GM10248 (cell line): Measurements from ENCODE around the gene CABLES1.

Source experiments
- CTCF ChIA-PET: fragments of 300-600 bp; sonication (Branson Sonifier 250); formaldehyde crosslinking; extraction: SDS; loops from one replicate; lab custom pipeline; 2021; ENCODE audit warnings: antibody characterized with exemption; lab: Yijun Ruan, JAX
- POLR2A ChIA-PET: fragments of 350-650 bp; sonication (Branson Sonifier 250); formaldehyde crosslinking; extraction: SDS; loops from one replicate; lab custom pipeline; 2020; ENCODE audit warnings: antibody characterized with exemption; lab: Yijun Ruan, JAX
- DNase-seq: peaks from one replicate; pipeline ENCODE4 v3.0.0; 2012; ENCODE audit errors: extremely low spot score
- CTCF ChIP-seq: IDR thresholded peaks from 2 replicates; pipeline ENCODE4 v1.5.1; 2012; ENCODE audit warnings: mild to moderate bottlenecking, low read depth; ENCODE audit errors: extremely low read depth, missing control alignments, control extremely low read depth

The CABLES1 gene

GRCh38 chr18:23217781-23218180 is 82.5 kb downstream of the CABLES1 start:
- DNase-seq = no peak
- ChIA-PET POLR2A (no interaction called here), CTCF (interaction anchor here (2.0 kb wide), 1 partner anchor 12 kb away, joined by 5 read pairs; no protein-coding TSS in a partner anchor)
- TF ChIP-seq CTCF = no peak

GRCh38 chr18:23220355-23220754 is 85.1 kb downstream of the CABLES1 start:
- CTCF ChIA-PET = interaction anchor here (1.1 kb wide), 1 partner anchor 18 kb away, joined by 3 read pairs; no protein-coding TSS in a partner anchor
- no peak for TF ChIP-seq CTCF
- DNase-seq = no peak
- POLR2A ChIA-PET = no interaction called here

DNA sequence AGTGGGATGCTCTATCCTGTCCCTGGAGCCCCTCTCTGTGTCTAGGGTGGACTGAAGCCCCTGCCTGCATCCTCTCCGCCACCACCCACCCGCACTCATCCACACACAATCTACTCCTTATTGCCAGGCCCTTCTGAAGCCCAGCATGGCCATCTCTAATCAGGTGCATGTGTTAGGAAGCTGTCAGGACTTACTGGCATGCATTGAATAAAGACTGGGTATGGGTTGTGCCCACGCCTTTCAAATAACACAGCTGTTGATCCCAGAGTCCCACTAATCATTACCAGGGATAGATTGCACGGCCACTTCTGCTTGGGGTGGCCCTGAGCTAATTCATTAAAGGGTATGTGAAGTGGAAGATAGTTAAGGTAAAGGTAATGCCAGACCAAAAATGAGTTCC is 88.4 kb downstream of the CABLES1 start:
- no peak for DNase-seq
- no peak for TF ChIP-seq CTCF
- CTCF ChIA-PET = interaction anchor here (1.1 to 2.7 kb wide), 4 partner anchors 9 to 135 kb away, joined by 3 to 7 read pairs (median 4); no protein-coding TSS in a partner anchor
- POLR2A ChIA-PET = interaction anchor here (0.6 kb wide), 1 partner anchor 129 kb away, joined by 3 read pairs; no protein-coding TSS in a partner anchor

- ChIA-PET CTCF (interaction anchor here (0.8 to 2.7 kb wide), 6 partner anchors 12 to 133 kb away, joined by 3 to 7 read pairs (median 4); no protein-coding TSS in a partner anchor), POLR2A (interaction anchor here (0.6 kb wide), 1 partner anchor 104 kb away, joined by 3 read pairs; no protein-coding TSS in a partner anchor)
- TF ChIP-seq CTCF = no peak
- no peak for DNase-seq
Measured at GRCh38 chr18:23225503-23225902, 90.2 kb downstream of the CABLES1 start.

DNA sequence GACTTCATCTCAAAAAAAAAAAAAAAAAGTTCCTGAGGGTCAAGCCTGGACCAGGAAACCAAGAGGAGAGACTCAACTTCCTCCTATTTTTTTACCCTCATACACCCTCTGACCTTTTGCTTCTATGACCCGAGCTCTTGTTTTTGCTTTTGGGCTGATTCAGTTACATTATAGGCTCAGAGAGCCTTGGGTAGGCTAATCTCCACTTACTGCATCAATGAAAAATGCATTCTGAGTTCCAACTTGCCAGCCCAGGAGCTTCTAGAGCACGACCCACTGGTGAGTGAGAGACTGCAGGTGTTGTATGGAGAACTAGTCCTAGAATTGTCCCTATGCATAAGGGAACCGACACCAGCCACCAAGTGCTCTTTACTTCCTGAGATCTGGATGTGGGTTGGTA is 91.1 kb downstream of the CABLES1 start:
- ChIA-PET POLR2A (no interaction called here), CTCF (interaction anchor here (1.2 to 1.4 kb wide), 3 partner anchors 16 to 40 kb away, joined by 3 to 4 read pairs (median 3); no protein-coding TSS in a partner anchor)
- no peak for TF ChIP-seq CTCF

GRCh38 chr18:23226930-23227725 is 91.8 kb downstream of the CABLES1 start:
- TF ChIP-seq CTCF = no peak
- DNase-seq = no peak
- POLR2A ChIA-PET = interaction anchor here (2.2 kb wide), 1 partner anchor 10 kb away, joined by 8 read pairs; no protein-coding TSS in a partner anchor
- CTCF ChIA-PET = interaction anchor here (0.9 to 2.9 kb wide), 8 partner anchors 8 to 127 kb away, joined by 3 to 12 read pairs (median 4); no protein-coding TSS in a partner anchor

More for the DNA sequence above, 91.1 kb downstream of the CABLES1 start:
- no peak for DNase-seq
